Caki2 (cell line): ENCODE results near the gene WDR83. TPM values are rescaled to one million over a fixed set of nuclear protein-coding genes. Genes with fewer than 3 reads are reported as not detected.
"Not testable (repeated sequence)": the region's sequence is repeated elsewhere in the genome, so short reads cannot be mapped to it uniquely, and the experiment has no call there.

ENCODE experiments used
- DNase-seq: peaks from one replicate; pipeline ENCODE4 v3.0.0-alpha.2; 2015; ENCODE audit warnings: low read depth
- in situ Hi-C: cut with HindIII; loops from 2 replicates; pipeline ENCODE4 v1.10.0; 2016; ENCODE audit warnings: low sequenced_read_pairs, low pct_unique_long_range_greater_than_20kb, mixed read lengths
- total RNA-seq: library from RNA; depleted of rRNA; stranded (reverse); fragments of >200 nt; shearing (Covaris generic); gene quantifications from 2 replicates; pipeline ENCODE4 v1.2.3, GENCODE V29; 2014; ENCODE audit warnings: low replicate concordance

WDR83 gene
- total RNA-seq, 1 experiment from 2014 or later = 20.6 TPM

DNA sequence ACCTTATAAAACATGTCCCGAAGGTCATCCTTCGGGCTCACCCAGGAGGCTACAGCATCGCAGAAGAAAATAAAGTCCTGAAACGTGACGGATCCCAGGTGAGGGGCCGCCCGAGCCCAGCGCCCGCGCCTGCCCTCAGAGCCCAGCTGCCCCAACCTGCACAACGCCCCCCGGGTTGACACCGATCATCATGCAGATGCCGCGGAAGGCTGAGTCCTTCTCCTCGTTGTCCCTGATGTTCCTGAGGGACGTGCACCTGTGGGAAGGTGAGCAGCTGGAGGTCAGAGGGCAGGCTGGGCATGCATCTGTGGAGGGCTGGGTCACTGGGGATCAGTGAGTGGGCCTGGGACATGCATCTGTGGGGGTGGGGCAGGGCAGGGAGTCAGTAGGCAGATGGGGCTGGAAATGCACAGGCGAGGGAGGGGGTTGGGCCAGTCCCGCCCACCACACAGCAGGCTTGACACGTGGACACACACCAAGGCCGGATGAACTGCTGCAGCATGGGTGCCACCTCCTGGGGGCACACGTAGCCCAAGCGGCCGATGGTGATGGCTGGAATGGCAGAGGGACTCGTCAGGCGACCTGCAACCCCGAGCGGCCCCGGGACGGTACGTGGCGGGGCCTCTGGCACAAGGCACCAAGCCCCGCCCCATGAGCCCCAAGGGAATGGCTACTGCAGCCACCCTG lies 35.1 kb downstream of the WDR83 start:
- in situ Hi-C loops = no loop called here
- no peak for DNase-seq

DNA sequence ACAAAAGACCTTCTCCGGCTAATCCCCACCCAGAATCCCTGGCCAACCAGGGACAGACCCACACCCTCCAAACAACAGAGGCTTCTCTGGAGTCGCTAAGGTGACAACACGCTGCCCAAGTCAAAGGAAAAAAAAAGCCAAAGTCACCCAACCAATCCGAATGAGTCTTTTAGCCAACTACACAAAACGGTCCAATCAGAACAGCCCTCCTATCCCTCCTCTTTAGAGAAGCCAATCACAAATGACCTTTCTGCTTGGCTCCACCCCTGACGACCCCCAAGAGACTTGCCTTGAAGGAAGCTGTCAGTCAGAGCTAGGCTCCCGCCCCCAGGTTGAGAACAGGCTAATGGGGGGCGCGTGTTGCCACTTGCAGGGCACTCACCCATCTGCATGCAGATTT lies 36.4 kb downstream of the WDR83 start:
- DNase-seq = peak; percentile 88
- in situ Hi-C loops = no loop called here

DNA sequence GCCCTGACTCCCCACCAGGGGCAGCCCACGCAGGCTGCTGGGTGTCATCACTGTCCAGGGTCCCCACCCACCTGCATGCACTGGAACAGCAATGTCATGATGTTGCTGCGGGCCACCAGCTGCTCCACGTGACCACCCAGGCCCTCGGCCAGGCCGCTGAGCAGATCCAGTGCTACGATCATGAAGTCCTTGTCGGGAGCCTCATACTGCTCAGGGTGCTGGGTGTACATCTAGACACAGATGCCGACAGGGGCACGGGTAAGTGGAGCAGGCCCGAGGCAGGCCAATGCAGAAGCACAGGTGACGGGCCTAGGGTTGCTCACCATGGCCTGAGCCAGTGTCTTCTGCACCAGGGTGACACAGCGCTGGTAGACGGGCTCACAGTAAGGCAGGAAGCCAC lies 38.6 kb downstream of the WDR83 start:
- in situ Hi-C loops = no loop called here
- DNase-seq = no peak

DNA sequence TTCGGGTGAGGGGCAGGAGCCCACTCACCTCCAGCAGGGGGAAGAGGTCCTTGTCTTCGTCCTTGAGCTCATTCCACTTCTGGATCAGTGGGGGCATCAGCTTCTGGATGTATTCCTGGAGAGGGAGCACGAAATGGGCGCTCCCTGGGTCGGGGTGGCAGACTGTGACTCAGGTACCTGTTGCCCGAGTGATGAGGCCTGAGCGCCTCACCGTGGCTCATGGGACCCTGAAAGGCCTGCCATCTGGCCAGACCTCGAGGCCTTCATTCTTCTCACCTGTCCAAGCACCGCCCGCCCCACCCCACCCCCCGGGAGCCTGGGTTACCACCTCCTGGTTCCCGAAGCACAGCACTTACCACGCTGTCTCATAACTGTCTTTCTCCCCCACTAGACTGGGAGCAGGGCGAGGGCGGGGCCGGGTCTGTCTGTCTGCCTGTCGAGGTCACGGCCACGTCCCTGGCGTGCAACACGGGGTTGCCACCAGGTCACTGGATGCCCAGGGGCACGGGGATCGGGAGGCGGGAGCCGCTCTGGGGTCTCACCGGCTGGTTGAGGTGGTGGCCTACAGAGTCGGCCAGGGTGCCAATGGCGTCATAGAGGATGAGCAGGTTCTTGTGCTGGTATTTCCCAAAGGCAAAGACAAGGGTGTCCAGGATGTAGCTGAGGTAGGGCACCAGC lies 39.2 kb downstream of the WDR83 start:
- in situ Hi-C loops = no loop called here
- no peak for DNase-seq

DNA sequence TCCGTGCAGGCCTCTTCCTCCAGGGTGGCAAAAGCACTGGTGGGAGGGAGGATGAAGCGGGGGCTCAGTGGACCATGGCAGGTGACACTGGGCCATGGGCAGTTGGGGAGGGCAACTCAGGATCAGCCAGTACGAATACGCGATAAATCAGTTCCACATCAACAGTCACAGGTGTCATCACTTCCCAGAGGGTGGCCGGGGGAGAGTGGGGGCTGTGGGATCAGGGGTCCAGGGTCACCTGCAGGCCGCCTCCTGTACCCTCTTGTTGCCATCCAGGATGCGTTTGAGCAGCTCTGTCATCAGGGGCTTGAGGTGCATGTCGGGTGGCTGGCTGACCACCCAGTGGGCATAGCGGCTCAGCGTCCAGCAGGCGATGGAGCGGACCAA lies 39.7 kb downstream of the WDR83 start:
- in situ Hi-C loops = no loop called here
- DNase-seq = no peak

DNA sequence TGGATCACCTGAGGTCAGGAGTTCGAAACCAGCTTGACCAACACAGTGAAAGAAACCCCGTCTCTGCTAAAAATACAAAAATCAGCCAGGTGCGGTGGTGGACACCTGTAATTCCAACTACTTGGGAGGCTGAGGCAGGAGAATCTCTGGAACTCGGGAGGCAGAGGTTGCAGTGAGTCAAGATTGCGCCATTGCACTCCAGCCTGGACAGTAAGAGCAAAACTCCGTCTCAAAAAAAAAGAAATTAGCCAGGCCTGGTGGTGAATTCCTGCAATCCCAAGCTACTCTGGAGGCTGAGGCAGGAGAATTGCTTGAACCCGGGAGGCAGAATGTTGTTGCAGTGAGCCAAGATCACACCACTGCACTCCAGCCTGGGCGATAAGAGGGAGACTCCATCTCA lies 42.0 kb downstream of the WDR83 start:
- DNase-seq = no peak
- in situ Hi-C loops = no loop called here

DNA sequence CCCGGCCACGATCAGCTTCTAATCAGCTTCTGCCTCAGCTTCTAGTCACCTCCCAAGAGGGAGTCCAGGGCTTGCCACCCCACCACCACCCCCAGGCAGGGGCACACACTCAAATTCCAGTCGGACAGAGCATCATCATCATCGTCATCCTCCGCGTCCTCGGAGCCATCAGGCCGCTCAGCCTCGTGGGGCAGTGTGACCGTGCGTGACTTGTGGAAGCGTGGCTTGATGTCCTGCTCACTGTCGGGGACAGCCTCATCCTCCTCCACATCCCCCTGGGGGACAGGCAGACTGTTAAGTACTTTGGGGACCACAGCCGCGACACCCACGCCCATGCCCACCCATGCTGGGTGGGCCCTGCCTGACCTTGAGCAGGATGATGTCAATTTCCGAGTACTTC lies 44.6 kb downstream of the WDR83 start:
- in situ Hi-C loops = no loop called here

DNA sequence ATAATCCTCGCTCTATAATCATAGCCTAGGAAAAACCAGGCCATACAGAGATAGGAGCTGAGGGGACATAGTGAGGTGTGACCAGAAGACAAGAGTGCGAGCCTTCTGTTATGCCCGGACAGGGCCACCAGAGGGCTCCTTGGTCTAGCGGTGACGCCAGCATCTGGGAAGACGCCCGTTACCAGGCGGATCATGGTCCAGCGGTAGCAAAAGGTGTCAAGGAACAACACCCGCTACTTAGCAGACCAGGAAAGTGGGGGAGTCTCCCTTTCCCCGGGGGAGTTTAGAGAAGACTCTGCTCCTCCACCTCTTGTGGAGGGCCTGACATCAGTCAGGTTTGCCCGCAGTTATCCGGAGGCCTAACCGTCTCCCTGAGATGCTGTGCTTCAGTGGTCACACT lies 45.5 kb downstream of the WDR83 start:
- peak; percentile 21 for DNase-seq
- in situ Hi-C loops = not testable (repeated sequence)

More for the DNA sequence above, 44.6 kb downstream of the WDR83 start:
- no peak for DNase-seq

DNA sequence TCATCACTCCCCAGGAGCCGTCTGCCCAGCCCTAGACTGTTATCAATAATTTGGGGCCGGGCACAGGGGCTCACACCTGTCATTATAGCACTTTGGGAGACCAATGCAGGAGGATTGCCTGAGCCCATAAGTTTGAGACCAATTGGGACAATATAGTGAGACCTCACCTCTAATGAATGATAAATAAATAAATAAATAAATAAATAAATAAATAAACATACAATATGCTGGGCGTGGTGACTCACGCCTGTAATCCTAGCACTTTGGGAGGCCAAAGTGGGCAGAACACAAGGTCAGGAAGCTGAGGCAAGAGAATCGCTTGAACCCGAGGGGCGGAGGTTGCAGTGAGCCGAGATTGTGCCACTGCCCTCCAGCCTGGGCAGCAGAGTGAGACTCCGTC lies 46.7 kb downstream of the WDR83 start:
- in situ Hi-C loops = not testable (repeated sequence)

DNA sequence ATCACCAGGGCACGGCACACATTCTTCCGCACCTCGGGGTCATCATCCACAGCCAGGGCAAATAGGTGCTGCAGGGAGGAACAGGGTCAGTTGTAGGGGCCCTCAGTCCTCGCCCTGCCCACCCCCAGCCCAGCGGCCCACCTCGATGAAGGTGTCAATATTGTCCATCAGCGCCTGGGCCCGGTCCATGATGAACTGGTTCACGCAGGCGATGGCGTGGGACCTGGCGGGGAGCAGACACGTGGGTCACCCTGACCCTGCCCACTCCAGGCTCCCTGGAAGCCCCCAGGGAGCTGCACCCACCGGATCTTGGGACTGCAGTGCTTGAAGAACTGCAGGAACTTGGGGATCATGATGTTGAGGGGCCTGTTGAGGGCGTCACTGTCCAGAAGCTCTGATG lies 48.5 kb downstream of the WDR83 start:
- in situ Hi-C loops = no loop called here
- no peak for DNase-seq

More for the DNA sequence above, 46.7 kb downstream of the WDR83 start:
- not testable (repeated sequence) for DNase-seq

DNA sequence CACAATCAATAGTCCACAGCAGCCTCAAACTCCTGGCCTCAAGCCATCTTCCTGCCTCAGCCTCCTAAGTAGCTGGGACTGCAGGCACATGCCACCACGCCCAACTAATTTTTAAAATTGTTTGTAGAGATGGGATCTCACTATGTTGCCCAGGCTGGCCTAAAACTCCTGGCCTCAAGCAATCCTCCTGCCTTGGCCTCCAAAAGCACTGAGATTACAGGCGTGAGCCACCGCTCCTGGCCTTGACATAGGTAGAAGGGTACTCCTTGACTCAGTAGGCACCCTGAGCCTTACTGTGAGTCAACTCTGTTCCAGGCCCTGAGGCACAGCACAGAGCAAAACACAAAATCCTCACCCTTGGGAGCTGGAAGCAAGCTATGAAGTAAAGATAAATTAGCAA lies 49.3 kb downstream of the WDR83 start:
- in situ Hi-C loops = no loop called here
- no peak for DNase-seq

DNA sequence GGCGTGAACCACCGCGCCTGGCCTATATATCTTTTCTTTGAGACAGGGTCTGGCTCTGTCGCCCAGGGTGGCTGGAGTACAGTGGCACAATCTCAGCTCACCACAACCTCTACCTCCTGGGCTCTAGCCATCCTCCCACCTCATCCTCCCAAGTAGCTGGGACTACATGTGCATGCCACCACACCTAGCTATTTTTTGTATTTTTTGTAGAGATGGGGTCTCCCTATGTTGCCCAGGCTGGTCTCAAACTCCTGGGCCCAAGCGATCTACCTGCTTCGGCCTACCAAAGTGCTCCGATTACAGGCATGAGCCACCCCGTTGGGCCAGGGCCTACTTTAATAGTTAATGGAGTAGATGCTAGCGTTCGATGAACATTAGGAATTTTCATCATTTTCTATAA lies 53.7 kb downstream of the WDR83 start:
- in situ Hi-C loops = no loop called here
- DNase-seq = no peak

DNA sequence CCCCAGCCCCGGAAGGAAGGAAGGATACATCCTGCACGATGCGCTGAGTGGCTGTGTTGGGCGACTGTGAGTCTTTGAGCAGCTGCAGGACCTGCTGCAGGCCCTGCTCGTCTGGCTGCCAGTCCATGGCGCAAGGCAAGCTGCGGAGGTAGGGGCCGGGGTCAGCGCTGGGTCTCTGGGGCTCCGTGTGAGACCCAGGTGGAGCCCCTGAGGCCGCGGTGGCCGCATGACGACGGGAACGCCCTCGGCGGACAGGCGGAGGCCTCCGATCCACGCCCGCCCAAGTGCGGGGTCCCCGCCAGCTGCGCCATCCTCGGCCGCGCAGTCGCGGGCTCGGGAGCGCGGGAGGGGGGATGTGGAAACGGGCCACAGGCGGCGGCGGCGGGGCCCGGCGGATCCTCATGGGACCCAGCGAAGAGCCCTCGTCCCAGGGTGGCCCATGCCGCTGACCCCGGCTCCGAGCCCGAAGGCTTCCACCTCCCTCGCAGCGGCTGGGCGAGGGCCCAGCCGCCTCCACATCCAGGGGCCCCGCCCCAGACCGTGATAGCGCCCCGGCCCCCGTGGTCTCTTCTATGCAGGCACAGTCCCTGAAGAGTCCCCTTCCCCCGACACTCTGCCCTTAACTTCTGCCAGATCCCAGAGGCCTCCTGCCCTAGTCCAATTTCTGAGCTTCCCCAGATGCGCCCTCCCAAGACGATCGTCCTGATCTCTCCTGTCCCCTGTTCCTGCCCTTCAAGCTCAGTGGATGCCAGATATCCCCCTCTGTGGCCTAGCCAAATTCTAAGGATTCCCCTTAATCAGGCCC lies 54.4 kb downstream of the WDR83 start:
- no peak for DNase-seq
- in situ Hi-C loops = no loop called here

DNA sequence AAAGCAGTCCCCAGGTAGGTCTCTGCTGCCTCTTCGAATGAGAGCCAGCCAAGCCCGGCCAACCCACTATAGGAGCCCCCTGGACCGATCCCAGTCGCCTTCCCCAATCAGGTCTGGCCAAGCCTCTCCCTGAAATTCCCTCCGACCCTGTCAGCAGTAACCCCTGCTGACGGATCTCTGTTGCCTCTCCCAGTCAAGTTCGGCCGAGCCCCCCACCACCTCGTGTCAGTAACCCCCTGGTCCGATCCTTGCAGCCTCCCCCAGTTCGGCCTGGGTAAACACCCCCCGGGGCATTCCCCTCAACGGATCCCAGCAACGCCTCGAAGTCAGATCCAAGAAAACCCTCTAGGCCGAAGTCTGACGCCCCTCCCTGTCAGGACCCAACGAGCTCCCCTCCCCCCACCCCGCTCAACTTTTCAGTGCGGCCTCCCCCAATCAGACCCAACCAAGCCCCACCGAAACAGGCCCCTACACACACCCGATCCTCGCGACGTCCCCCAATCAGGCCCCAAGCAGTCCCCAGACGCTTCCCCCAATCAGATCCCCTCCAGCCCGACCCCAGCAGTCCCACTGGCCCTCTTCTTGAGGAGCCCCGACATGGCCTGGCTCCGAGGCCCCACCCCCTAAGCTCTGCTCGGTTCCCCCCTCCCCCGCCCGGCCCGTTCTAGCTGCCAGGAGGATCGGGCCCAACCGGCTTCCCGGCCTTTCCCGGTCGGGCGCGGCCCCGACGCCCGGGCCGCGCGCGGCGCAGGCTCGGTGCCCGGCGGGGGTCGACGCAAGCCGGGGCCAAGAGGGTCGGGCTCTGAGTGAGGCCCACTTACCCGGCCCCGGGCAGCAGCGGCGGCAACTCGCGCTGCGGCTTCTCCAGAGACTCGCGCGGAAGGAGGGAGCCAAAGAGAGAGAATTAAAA lies 55.3 kb downstream of the WDR83 start:
- no peak for DNase-seq
- in situ Hi-C loops = no loop called here

DNA sequence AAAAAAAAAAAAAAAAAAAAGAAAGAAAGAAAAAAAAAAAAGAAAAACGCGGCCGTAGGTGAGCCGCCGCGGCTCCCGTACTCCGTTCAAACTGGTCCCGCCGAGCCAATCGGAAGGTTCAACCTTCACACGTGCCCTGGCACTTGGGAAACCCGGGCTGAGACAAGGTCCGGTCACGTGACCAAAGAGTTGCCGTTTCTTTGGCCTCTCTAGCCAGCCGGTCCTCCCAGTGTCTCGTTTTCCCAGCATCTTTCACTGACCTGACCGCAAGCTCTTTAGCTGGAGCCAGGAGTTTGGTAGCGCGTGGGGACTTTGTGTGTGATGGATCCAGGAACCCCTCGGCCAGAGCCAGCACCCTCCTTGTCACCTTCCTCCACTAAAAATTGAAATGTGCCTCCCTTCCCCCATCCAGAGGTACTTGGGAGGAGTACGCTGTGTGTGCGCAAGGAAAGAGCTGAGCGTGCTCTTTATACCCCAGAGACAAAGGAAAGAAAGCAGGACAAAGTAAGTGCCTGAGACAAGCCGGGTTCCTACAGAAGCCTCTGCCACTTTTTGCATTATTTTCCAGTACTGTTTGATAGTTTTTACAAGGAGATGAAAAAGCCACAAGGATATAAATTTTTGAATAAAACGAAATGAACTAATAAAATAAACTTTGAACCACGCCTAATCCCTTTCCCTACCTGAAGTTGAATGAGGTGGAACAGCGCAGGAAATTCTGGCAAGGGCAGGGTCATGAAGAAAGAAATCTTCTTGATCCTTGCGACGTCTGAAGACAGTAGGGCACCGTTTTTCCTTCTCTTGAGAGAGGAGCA lies 56.2 kb downstream of the WDR83 start:
- in situ Hi-C loops = no loop called here
- peak; percentile 95 for DNase-seq

DNA sequence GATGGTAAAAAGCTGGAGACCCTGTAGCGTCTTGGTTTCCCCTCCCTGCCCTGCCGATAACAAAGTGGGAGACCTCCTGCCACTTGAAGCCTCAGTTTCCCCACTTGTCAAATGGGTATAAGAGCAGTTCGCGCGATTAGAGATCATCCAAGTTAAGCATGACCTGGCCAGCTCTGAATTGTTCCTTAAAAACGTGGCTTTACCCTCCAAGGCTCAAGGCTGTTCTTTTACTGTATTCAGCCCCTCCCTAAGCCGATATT lies 56.7 kb downstream of the WDR83 start:
- in situ Hi-C loops = no loop called here

DNA sequence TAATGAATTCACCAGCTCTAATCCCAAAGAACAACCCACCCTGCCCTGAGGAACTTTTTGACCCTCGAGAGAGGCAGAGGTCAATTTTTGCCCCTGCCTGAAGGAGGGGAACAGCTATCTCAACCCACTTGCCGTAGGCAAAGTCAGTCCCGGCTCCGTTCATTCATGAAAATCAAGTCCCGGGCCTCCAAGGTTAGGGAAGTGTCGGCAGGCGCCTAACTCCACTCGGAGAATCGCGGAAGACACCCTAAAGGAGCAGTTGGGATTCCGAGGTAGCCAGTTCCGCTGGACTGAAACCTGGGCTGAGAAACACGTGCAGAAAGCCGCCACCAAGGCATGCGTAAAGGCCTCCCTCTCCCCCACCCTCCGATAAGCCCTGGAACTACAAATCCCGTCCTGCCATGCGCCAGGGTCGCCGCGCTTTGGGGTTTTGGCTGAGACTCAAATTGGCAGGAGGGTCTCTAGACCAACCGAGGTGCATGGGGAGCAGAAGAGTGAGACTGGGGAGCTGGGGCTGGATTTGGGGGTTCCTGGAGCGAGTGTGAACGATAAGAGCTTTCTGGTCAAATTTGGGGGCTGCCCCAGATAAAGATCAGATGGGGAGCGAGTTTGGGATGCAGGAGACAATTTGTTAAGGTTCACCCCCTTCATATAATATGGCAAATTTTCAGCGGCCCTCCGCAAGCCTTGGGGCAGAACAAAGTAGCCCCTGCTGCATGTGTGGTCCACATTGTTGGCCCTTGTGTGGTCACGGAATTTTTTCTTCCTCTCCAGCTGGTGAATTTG lies 57.2 kb downstream of the WDR83 start, which contains the start of gene TNPO2:
TSS of gene TNPO2 (minus strand) at position 292 of the 786 bp plus-strand sequence. CDS start 2,955 bp downstream, outside the sequence.
- peak; percentile 66 for DNase-seq

More for the DNA sequence above, 56.7 kb downstream of the WDR83 start:
- no peak for DNase-seq

More for the DNA sequence above, 57.2 kb downstream of the WDR83 start, which contains the start of gene TNPO2:
- in situ Hi-C loops = no loop called here
